Tibial nerve (tissue), 4 donors: ENCODE measurements around the gene AGBL1. TPM values are rescaled to one million over a fixed set of nuclear protein-coding genes. Genes with fewer than 3 reads are reported as not detected.

ENCODE experiments used
- DNase-seq, 2 donors: peaks; one replicate each; pipeline ENCODE4 v3.0.0-alpha.2; 2019; ENCODE audit warnings: low spot score in 2 of 2
- H3K27ac ChIP-seq, 4 donors: fragments of 200-600 bp; sonication (generic) in 3 of 4; one replicate each; pipeline ENCODE4 v1.5.1; 2017 to 2019; ENCODE audit warnings: mild to moderate bottlenecking in 1 of 4
- H3K27me3 ChIP-seq, 2 donors: fragments of 200-600 bp; sonication (generic) in 1 of 2; one replicate each; pipeline versions ENCODE4 v1.5.1 to v1.6.0; 2017 to 2019
- H3K36me3 ChIP-seq, 3 donors: fragments of 200-600 bp; sonication (generic); one replicate each; pipeline ENCODE4 v1.5.1; 2018 to 2019
- H3K4me1 ChIP-seq, 4 donors: fragments of 200-600 bp; sonication (generic) in 3 of 4; one replicate each; pipeline ENCODE4 v1.5.1; 2017 to 2019
- H3K4me3 ChIP-seq, 4 donors: fragments of 200-600 bp; sonication (generic) in 3 of 4; one replicate each; pipeline ENCODE4 v1.5.1; 2017 to 2019; ENCODE audit warnings: mild to moderate bottlenecking in 1 of 4, moderate library complexity in 1 of 4
- H3K9me3 ChIP-seq, 4 donors: fragments of 200-600 bp; sonication (generic) in 3 of 4; one replicate each; pipeline ENCODE4 v1.5.1; 2017 to 2019
- CTCF ChIP-seq, 5 experiments: fragments of 200-600 bp in 3 of 5; fragments of 450-650 bp in 2 of 5; sonication (generic) in 3 of 5; IDR thresholded peaks; one replicate each; pipeline ENCODE4 v1.5.1; 2016 to 2019; ENCODE audit warnings: antibody characterized with exemption in 5 of 5, mild to moderate bottlenecking in 3 of 5, moderate library complexity in 2 of 5
- EP300 ChIP-seq, 2 donors: sonication (generic); formaldehyde crosslinking; IDR thresholded peaks; one replicate each; pipeline ENCODE4 v1.6.1; 2017; ENCODE audit warnings: antibody characterized with exemption in 2 of 2, mild to moderate bottlenecking in 1 of 2
- POLR2A ChIP-seq, 2 donors: fragments of 450-650 bp; IDR thresholded peaks; one replicate each; pipeline ENCODE4 v1.6.1; 2017; ENCODE audit warnings: antibody characterized with exemption in 2 of 2, mild to moderate bottlenecking in 2 of 2, moderate library complexity in 2 of 2
- WGBS, 2 donors: methylation state at CpG; one replicate each; pipeline ENCODE4 v1.1.5; 2018; 5-methylcytosine and 5-hydroxymethylcytosine counted together
- total RNA-seq, 4 donors: library from RNA; depleted of rRNA; stranded (reverse); fragments of >200 nt; gene quantifications; one replicate each; pipeline ENCODE4 v1.1.0, GENCODE V29; 2016

Gene AGBL1
- total RNA-seq, 4 donors from 2014 or later = under 0.01 to 1.2 (median 0.21) TPM; not detected in 1

DNA sequence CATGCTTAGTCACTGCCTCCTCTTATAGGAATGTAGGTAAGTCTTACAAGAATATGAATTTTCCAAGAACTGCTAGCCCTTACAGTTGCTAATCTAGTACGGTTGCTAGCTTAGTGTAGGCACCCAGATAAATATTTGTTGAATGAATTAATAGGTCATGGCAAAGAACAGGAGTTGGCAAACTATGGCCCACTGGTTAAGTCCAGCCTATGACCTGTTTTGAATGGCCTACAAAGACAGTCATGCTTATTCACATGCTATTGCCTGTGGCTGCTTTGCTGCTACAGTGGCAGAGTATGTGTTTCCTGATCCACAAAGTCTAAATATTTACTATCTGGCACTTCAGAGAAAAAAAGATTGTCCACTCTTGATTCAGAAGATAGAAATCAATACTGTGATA is 631.8 kb downstream of the AGBL1 start:
- DNase-seq = no peak
- Histone ChIP-seq H3K27me3 (no peaks in the 10 kb centered on the region), H3K4me3 (no peak overlapping the region), H3K9me3 (no peaks in the 10 kb centered on the region), H3K27ac (no peak overlapping the region), H3K36me3 (no peaks in the 10 kb centered on the region), H3K4me1 (no peaks in the 10 kb centered on the region)
- WGBS, 2 donors = 67 to 77% methylated on average over 1 of the region's 1 CpG
- TF ChIP-seq EP300 (IDR thresholded peaks at IDR 0.05) (no peak), CTCF (IDR thresholded peaks at IDR 0.05) (no peak), POLR2A (IDR thresholded peaks at IDR 0.05) (no peak)

DNA sequence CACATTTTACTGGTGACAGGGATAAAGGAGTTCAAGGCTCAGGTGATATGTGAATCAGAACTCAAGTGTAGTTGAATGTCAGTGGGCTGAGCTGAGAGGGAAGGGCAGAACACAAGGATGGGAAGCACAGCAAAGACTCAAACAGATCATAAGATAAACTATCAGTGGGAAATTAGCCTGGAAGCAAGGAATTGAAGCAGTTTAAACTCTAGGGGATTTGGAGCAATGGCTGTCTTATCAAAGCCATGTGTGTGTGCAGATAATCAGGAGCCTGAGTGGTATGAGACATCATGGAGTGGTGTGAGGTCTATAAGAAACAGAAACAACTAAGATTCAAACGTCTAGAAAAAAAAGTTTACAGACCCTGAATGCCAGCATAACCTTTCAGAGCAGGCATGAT is 634.6 kb downstream of the AGBL1 start:
- Histone ChIP-seq H3K4me1 (no peaks in the 10 kb centered on the region), H3K4me3 (no peak overlapping the region)
- WGBS, 2 donors = 7 to 16% methylated on average over 1 of the region's 1 CpG

GRCh38 chr15:86725628-86726027 is 646.0 kb downstream of the AGBL1 start:
- no peaks in the 10 kb centered on the region for H3K36me3 ChIP-seq
- H3K27ac ChIP-seq = no peak overlapping the region

More for the DNA sequence above, 634.6 kb downstream of the AGBL1 start:
- no peak for TF ChIP-seq POLR2A (IDR thresholded peaks at IDR 0.05)
- no peak for TF ChIP-seq CTCF (IDR thresholded peaks at IDR 0.05)
- TF ChIP-seq EP300 (IDR thresholded peaks at IDR 0.05) = no peak
- Histone ChIP-seq H3K27me3 (no peaks in the 10 kb centered on the region), H3K9me3 (no peaks in the 10 kb centered on the region), H3K36me3 (no peaks in the 10 kb centered on the region), H3K27ac (no peak overlapping the region)
- no peak for DNase-seq

DNA sequence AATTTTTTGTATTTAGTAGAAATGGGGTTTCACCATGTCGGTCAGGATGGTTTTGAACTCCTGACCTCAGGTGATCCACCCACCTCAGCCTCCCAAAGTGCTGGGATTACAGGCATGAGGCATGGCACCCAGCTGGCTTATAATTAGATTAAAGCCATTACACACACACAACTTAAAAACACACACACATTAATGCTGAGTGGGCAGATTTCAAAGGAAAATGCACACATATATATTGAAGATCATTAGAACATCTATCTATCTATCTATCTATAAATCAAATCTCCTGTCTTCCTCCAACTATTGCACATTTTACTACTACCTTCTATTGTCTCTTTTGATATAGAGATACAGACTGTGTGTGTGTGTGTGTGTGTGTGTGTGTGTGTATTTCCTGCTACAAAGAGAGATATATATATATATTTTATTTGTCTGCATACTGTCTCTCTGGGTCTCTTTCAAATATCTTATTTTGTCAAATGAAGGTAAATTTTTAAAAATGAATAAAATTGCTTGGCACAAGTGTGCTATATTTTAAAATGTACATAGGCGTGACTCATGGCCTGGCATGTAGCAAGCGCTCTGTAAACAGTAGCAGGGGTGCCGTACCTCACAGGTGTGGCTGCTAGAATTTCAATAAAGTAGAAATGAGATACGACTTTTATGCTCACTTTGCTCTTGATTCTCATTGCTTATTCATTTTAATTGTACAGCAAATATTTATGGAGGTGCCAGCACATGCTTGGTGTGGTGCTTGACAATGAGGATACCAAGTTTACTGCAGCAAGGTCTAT is 655.8 kb downstream of the AGBL1 start:
- Histone ChIP-seq H3K4me1 (no peaks in the 10 kb centered on the region), H3K9me3 (no peaks in the 10 kb centered on the region), H3K27me3 (no peaks in the 10 kb centered on the region), H3K36me3 (no peaks in the 10 kb centered on the region), H3K4me3 (no peak overlapping the region), H3K27ac (no peak overlapping the region)
- 93% methylated on average over 5 of the region's 5 CpGs for WGBS, 2 donors
- no peak for DNase-seq
- TF ChIP-seq CTCF (IDR thresholded peaks at IDR 0.05) (no peak), EP300 (IDR thresholded peaks at IDR 0.05) (no peak), POLR2A (IDR thresholded peaks at IDR 0.05) (no peak)

More at GRCh38 chr15:86725628-86726027, 646.0 kb downstream of the AGBL1 start:
- no peaks in the 10 kb centered on the region for H3K9me3 ChIP-seq
- DNase-seq = no peak
- TF ChIP-seq CTCF (IDR thresholded peaks at IDR 0.05) (no peak), EP300 (IDR thresholded peaks at IDR 0.05) (no peak), POLR2A (IDR thresholded peaks at IDR 0.05) (no peak)
- H3K4me3 ChIP-seq = no peak overlapping the region
- H3K27me3 ChIP-seq = no peaks in the 10 kb centered on the region
- no peaks in the 10 kb centered on the region for H3K4me1 ChIP-seq

GRCh38 chr15:86741917-86742316 is 662.2 kb downstream of the AGBL1 start:
- no peaks in the 10 kb centered on the region for H3K4me1 ChIP-seq
- no peak overlapping the region for H3K4me3 ChIP-seq
- DNase-seq = no peak
- H3K27ac ChIP-seq = no peak overlapping the region
- TF ChIP-seq POLR2A (IDR thresholded peaks at IDR 0.05) (no peak), CTCF (IDR thresholded peaks at IDR 0.05) (no peak), EP300 (IDR thresholded peaks at IDR 0.05) (no peak)
- H3K9me3 ChIP-seq = no peaks in the 10 kb centered on the region
- H3K27me3 ChIP-seq = no peaks in the 10 kb centered on the region
- WGBS, 2 donors = 37 to 39% methylated on average over 4 of the region's 4 CpGs
- H3K36me3 ChIP-seq = no peaks in the 10 kb centered on the region
